Activated gamma-delta T cell treated with anti-CD3 and anti-CD28 coated beads, Interleukin-2, amount 50 U/mL, for 16 hours (primary cell): ENCODE measurements around the gene ZNF296.
A peak's percentile ranks its signal among the peaks of the same experiment; 100 is the strongest.

Source experiments
- DNase-seq: peaks from one replicate; pipeline ENCODE4 v3.0.0-alpha.2; 2020; ENCODE audit warnings: low read depth

Gene ZNF296

GRCh38 chr19:45103156-45103507 is 26.9 kb upstream of the ZNF296 start:
- no peak for DNase-seq

GRCh38 chr19:45102481-45102880 is 26.2 kb upstream of the ZNF296 start:
- no peak for DNase-seq

GRCh38 chr19:45101806-45102205 is 25.5 kb upstream of the ZNF296 start:
- DNase-seq: no peak

GRCh38 chr19:45100846-45101252 is 24.6 kb upstream of the ZNF296 start:
- DNase-seq: no peak

GRCh38 chr19:45100201-45100600 is 23.9 kb upstream of the ZNF296 start:
- DNase-seq: no peak

GRCh38 chr19:45099467-45100191 is 23.4 kb upstream of the ZNF296 start:
- no peak for DNase-seq

GRCh38 chr19:45098521-45099466 is 22.5 kb upstream of the ZNF296 start:
- DNase-seq: no peak

GRCh38 chr19:45097776-45098520 is 21.7 kb upstream of the ZNF296 start:
- DNase-seq: no peak

GRCh38 chr19:45097450-45097775 is 21.1 kb upstream of the ZNF296 start:
- no peak for DNase-seq

GRCh38 chr19:45096700-45097099 is 20.4 kb upstream of the ZNF296 start:
- no peak for DNase-seq

GRCh38 chr19:45095496-45096413 is 19.5 kb upstream of the ZNF296 start:
- DNase-seq: no peak

- no peak for DNase-seq
These were observed 18.4 kb upstream of the ZNF296 start for GRCh38 chr19:45094707-45095106.

GRCh38 chr19:45094137-45094536 is 17.9 kb upstream of the ZNF296 start:
- DNase-seq: no peak

GRCh38 chr19:45092747-45093678 is 16.7 kb upstream of the ZNF296 start, which contains the start of gene PPP1R37:
PPP1R37 (plus strand) TSS chr19:45093179; CDS start chr19:45093326, 147 bp downstream.
- peak; percentile 84 for DNase-seq

- peak; percentile 97 for DNase-seq
These were observed 15.0 kb upstream of the ZNF296 start for GRCh38 chr19:45091031-45091923.

- DNase-seq: no peak
These were observed 14.3 kb upstream of the ZNF296 start for GRCh38 chr19:45090606-45091005.

GRCh38 chr19:45090034-45090433 is 13.8 kb upstream of the ZNF296 start:
- DNase-seq: no peak

- peak; percentile 59 for DNase-seq
These were observed 11.3 kb upstream of the ZNF296 start for GRCh38 chr19:45087531-45087930.

GRCh38 chr19:45086480-45086879 is 10.2 kb upstream of the ZNF296 start:
- no peak for DNase-seq
